SK-N-SH (cell line): ENCODE data around the gene LMOD3. TPM values are rescaled to one million over a fixed set of nuclear protein-coding genes. Genes with fewer than 3 reads are reported as not detected.

Experiments
- CTCF ChIA-PET: fragments of 300-600, 350-600 bp; formaldehyde crosslinking; extraction: SDS; loops from one replicate; lab custom pipeline; 2021; lab: Yijun Ruan, JAX
- POLR2A ChIA-PET: fragments of 350-600 bp; sonication (Branson Sonifier 250); formaldehyde crosslinking; extraction: SDS; loops from one replicate; lab custom pipeline; 2020; ENCODE audit warnings: antibody characterized with exemption, inconsistent platforms; lab: Yijun Ruan, JAX
- DNase-seq: peaks from one replicate; pipeline ENCODE4 v3.0.0; 2012
- H2AFZ ChIP-seq: fragments of 200-600 bp; sonication (generic); 2 replicates; pipeline ENCODE4 v1.8.1; 2016; ENCODE audit warnings: antibody characterized with exemption, mild to moderate bottlenecking, low read depth
- H3F3A ChIP-seq: fragments of 200-600 bp; sonication (generic); replicated peaks from 2 replicates; pipeline ENCODE3; 2016; ENCODE audit warnings: antibody characterized with exemption, mild to moderate bottlenecking; ENCODE audit not compliant: insufficient read depth
- H3K27ac ChIP-seq, 2 experiments: fragments of 200-500 bp in 1 of 2; fragments of 200-600 bp in 1 of 2; sonication (Bioruptor generic) in 1 of 2; sonication (generic), shearing (Covaris generic) in 1 of 2; 2 replicates each; pipeline versions ENCODE4 v1.5.1 to v1.6.1; 2014 to 2016; ENCODE audit warnings: low read depth in 2 of 2, inconsistent platforms in 1 of 2, low read length in 1 of 2, mild to moderate bottlenecking in 1 of 2, mixed read lengths in 1 of 2
- H3K27me3 ChIP-seq: fragments of 200-600 bp; sonication (generic), shearing (Covaris generic); 2 replicates; pipeline ENCODE4 v1.6.1; 2016; ENCODE audit warnings: mixed run types; ENCODE audit not compliant: insufficient read depth
- H3K36me3 ChIP-seq, 2 experiments: fragments of 200-500 bp in 1 of 2; fragments of 200-600 bp in 1 of 2; sonication (Bioruptor generic) in 1 of 2; sonication (generic) in 1 of 2; replicated peaks in 1 of 2; 2 replicates each; pipeline versions ENCODE3 to v1.5.1; 2014 to 2016; ENCODE audit warnings: low read length in 1 of 2, mild to moderate bottlenecking in 1 of 2; ENCODE audit not compliant: insufficient read depth in 2 of 2, control insufficient read depth in 1 of 2
- H3K4me1 ChIP-seq, 2 experiments: fragments of 200-500 bp in 1 of 2; fragments of 200-600 bp in 1 of 2; sonication (Bioruptor generic) in 1 of 2; sonication (generic), shearing (Covaris generic) in 1 of 2; 2 replicates each; pipeline versions ENCODE4 v1.5.1 to v1.6.1; 2014 to 2016; ENCODE audit warnings: low read depth in 1 of 2, low read length in 1 of 2, mixed run types in 1 of 2; ENCODE audit not compliant: insufficient read depth in 2 of 2, control insufficient read depth in 1 of 2
- H3K4me2 ChIP-seq: fragments of 200-600 bp; sonication (generic), shearing (Covaris generic); 2 replicates; pipeline ENCODE4 v1.6.1; 2017; ENCODE audit warnings: mixed run types
- H3K4me3 ChIP-seq, 2 experiments: fragments of 200-500 bp in 1 of 2; fragments of 200-600 bp in 1 of 2; sonication (Bioruptor generic) in 1 of 2; sonication (generic), shearing (Covaris generic) in 1 of 2; 2 replicates each; pipeline versions ENCODE4 v1.5.1 to v1.8.1; 2014 to 2016; ENCODE audit warnings: low read depth in 2 of 2, inconsistent platforms in 1 of 2, low read length in 1 of 2, mild to moderate bottlenecking in 1 of 2, mixed read lengths in 1 of 2, moderate library complexity in 1 of 2
- H3K79me2 ChIP-seq: fragments of 200-600 bp; sonication (generic); 2 replicates; pipeline ENCODE4 v1.8.1; 2017; ENCODE audit warnings: mild to moderate bottlenecking; ENCODE audit not compliant: insufficient read depth
- H3K9ac ChIP-seq: fragments of 200-600 bp; sonication (generic); 2 replicates; pipeline ENCODE4 v1.6.1; 2017; ENCODE audit warnings: mixed run types
- H3K9me2 ChIP-seq: fragments of 200-600 bp; sonication (generic); 2 replicates; pipeline ENCODE4 v1.6.1; 2017; ENCODE audit warnings: mixed run types
- H3K9me3 ChIP-seq: fragments of 200-600 bp; sonication (generic); 2 replicates; pipeline ENCODE4 v1.6.1; 2017; ENCODE audit warnings: mixed run types, mild to moderate bottlenecking, moderate library complexity
- H4K20me1 ChIP-seq: fragments of 200-600 bp; sonication (generic); 2 replicates; pipeline ENCODE4 v1.6.1; 2017; ENCODE audit warnings: mild to moderate bottlenecking, mixed run types; ENCODE audit not compliant: insufficient read depth
- CHD2 ChIP-seq: fragments of 150-350 bp; IDR thresholded peaks from 2 replicates; pipeline ENCODE4 v1.6.1; 2018; ENCODE audit warnings: low read length; ENCODE audit not compliant: partially characterized antibody
- ELF1 ChIP-seq: IDR thresholded peaks from 2 replicates; pipeline ENCODE4 v1.4.0; 2012
- EZH2phosphoT487 ChIP-seq: fragments of 200-600 bp; sonication (generic); IDR thresholded peaks from 2 replicates; pipeline ENCODE4 v1.6.1; 2017; ENCODE audit warnings: low read depth, mixed run types, mild to moderate bottlenecking, antibody characterized with exemption, moderate library complexity, borderline replicate concordance
- FOXJ3 ChIP-seq: sonication (generic); formaldehyde crosslinking; IDR thresholded peaks from 2 replicates; pipeline ENCODE4 v1.5.1; 2020; ENCODE audit warnings: mild to moderate bottlenecking, missing genetic modification reagents
- GABPA ChIP-seq: IDR thresholded peaks from 2 replicates; pipeline ENCODE4 v1.4.0; 2012; ENCODE audit warnings: low read depth, mild to moderate bottlenecking
- NRF1 ChIP-seq: IDR thresholded peaks from 2 replicates; pipeline ENCODE4 v1.6.1; 2012; ENCODE audit warnings: low read depth, mild to moderate bottlenecking, low read length
- PBX3 ChIP-seq: IDR thresholded peaks from 2 replicates; pipeline ENCODE4; 2012
- POLR2AphosphoS5 ChIP-seq: IDR thresholded peaks from 2 replicates; pipeline ENCODE4 v1.6.1; 2012; ENCODE audit warnings: low read depth, low read length
- RCOR1 ChIP-seq: fragments of 150-350 bp; IDR thresholded peaks from 2 replicates; pipeline ENCODE4 v1.6.1; 2017; ENCODE audit warnings: antibody characterized with exemption, low read length
- REST ChIP-seq: IDR thresholded peaks from 2 replicates; pipeline ENCODE4 v1.6.1; 2012; ENCODE audit warnings: mild to moderate bottlenecking, low read depth, low read length, moderate library complexity
- RFX5 ChIP-seq: IDR thresholded peaks from 2 replicates; pipeline ENCODE4 v1.6.1; 2012; ENCODE audit warnings: mild to moderate bottlenecking, improper control_type of control experiment, low read length
- RXRA ChIP-seq: IDR thresholded peaks from 2 replicates; pipeline ENCODE4 v1.4.0; 2012; ENCODE audit warnings: low read depth, mild to moderate bottlenecking, borderline replicate concordance
- TCF12 ChIP-seq: IDR thresholded peaks from 2 replicates; pipeline ENCODE4 v1.4.0; 2012
- USF1 ChIP-seq: IDR thresholded peaks from 2 replicates; pipeline ENCODE4 v1.4.0; 2012; ENCODE audit warnings: low read depth, borderline replicate concordance
- YY1 ChIP-seq: IDR thresholded peaks from 2 replicates; pipeline ENCODE4 v1.4.0; 2012; ENCODE audit warnings: low read depth, mild to moderate bottlenecking
- WGBS: methylation state at CpG from one replicate; pipeline ENCODE4 v1.1.6; 2017; ENCODE audit warnings: low lambda C conversion rate; 5-methylcytosine and 5-hydroxymethylcytosine counted together
- polyA plus RNA-seq, 3 experiments: library from polyadenylated mRNA; depleted of rRNA; stranded (reverse); fragments of >200 nt; gene quantifications; 2 replicates each; pipeline ENCODE4 v1.2.3, GENCODE V29; 2012

The LMOD3 gene
- polyA plus RNA-seq, 1 of the 3 experiments (the other 2 are of a cell fraction) = not detected

DNA sequence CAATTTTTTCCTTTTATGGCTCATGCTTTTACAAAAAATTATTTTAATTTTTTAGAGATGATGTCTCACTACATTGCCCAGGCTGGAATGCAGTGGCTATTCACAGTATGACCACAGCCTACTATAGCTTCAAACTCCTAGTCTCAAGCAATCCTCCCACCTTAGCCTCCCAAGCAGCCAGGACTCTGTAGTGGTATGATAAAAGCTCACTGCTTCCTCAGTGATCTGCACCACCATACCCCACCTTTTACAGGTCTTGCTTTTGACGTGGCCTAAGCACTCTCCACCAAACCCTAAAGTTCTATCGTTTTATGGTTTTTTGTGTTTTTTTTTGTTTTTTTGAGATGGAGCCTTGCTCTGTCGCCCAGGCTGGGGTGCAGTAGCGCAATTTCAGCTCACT, 56.3 kb downstream of the LMOD3 start (continued):
- TF ChIP-seq REST (no peak), GABPA (no peak), POLR2AphosphoS5 (no peak), RXRA (no peak), FOXJ3 (CRISPR knock-in tag) (no peak), RFX5 (no peak)

DNA sequence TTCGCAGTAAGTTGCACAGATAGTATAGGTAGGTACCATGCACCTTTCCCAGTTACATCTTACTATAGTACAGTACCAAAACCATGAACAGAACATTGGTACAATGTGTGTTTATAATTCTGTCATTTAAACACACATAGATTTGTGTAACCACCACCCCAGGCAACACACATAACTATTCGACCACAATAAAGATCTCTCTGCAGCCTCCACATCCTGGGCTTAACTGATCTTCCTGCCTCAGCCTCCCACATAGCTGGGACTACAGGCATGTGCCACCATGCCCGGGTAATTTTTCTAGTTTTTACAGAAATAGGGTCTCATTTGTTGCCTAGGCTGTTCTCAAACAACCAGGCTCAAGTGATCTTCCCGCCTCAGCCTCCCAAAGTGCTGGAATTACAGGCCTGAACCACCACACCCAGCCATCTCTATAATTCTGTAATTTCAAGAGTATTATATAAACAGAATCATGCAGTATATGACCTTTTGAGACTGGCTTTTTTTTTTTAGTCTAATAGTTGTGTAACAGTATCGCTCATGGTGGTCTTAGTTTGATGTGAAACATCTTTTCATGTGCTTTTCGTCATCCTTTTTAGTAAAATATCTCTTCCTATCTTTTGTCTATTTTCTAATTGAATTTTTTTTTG, 57.0 kb downstream of the LMOD3 start:
- Histone ChIP-seq H3K4me2 (no peak overlapping the region), H3K36me3 (peaks cover 61 to 68% of the 10 kb centered on the region in 2 experiments), H3K27ac (no peak overlapping the region), H4K20me1 (no peaks in the 10 kb centered on the region), H3K79me2 (peaks cover 9% of the 10 kb centered on the region), H3K4me1 (no peaks in the 10 kb centered on the region; a peak in 1 of 4 replicates), H2AFZ (no peak overlapping the region), H3K9ac (no peak overlapping the region), H3F3A (no peaks in the 10 kb centered on the region), H3K9me3 (no peaks in the 10 kb centered on the region), H3K4me3 (no peak overlapping the region), H3K27me3 (no peaks in the 10 kb centered on the region), H3K9me2 (no peaks in the 10 kb centered on the region)
- 96% methylated on average over 6 of the region's 6 CpGs for WGBS
- TF ChIP-seq ELF1 (no peak), TCF12 (no peak), GABPA (no peak), CHD2 (no peak), RCOR1 (no peak), EZH2phosphoT487 (no peak), PBX3 (no peak), NRF1 (no peak), USF1 (no peak), FOXJ3 (CRISPR knock-in tag) (no peak), YY1 (no peak)
- no peak for DNase-seq
- POLR2A ChIA-PET = no interaction called here
- CTCF ChIA-PET = no interaction called here
